ENCODE results near the gene GPR132.
A peak's percentile ranks its signal among the peaks of the same experiment; 100 is the strongest.

GPR132 gene

GRCh38 chr14:105091054-105091516 lies 25.9 kb upstream of the GPR132 start:
- no peak for DNase-seq (ENCODE audit: low read depth)
- no peak overlapping the region for H3K4me3 ChIP-seq (ENCODE audit: low read length)

GRCh38 chr14:105090493-105091053 lies 25.3 kb upstream of the GPR132 start:
- peak; percentile 97 for TF ChIP-seq CTCF (conservative IDR thresholded peaks at IDR 0.05; ENCODE audit: low read depth, low read length)
- no peak overlapping the region for H3K4me3 ChIP-seq (ENCODE audit: low read length)
- DNase-seq (ENCODE audit: low read depth): no peak

More at GRCh38 chr14:105091054-105091516, 25.9 kb upstream of the GPR132 start:
- TF ChIP-seq CTCF (conservative IDR thresholded peaks at IDR 0.05; ENCODE audit: low read depth, low read length): no peak

- TF ChIP-seq CTCF (conservative IDR thresholded peaks at IDR 0.05; ENCODE audit: low read depth, low read length): no peak
- no peak overlapping the region for H3K4me3 ChIP-seq (ENCODE audit: low read length)
- no peak for DNase-seq (ENCODE audit: low read depth)
These were observed 24.7 kb upstream of the GPR132 start for GRCh38 chr14:105089746-105090492.

GRCh38 chr14:105088812-105089745 lies 23.8 kb upstream of the GPR132 start:
- TF ChIP-seq CTCF (conservative IDR thresholded peaks at IDR 0.05; ENCODE audit: low read depth, low read length): no peak
- H3K4me3 ChIP-seq (ENCODE audit: low read length): no peak overlapping the region
- no peak for DNase-seq (ENCODE audit: low read depth)

- no peak for TF ChIP-seq CTCF (conservative IDR thresholded peaks at IDR 0.05; ENCODE audit: low read depth, low read length)
- H3K4me3 ChIP-seq (ENCODE audit: low read length): peak overlapping the region; percentile 23
- DNase-seq (ENCODE audit: low read depth): no peak
These were observed 23.0 kb upstream of the GPR132 start for GRCh38 chr14:105087963-105088811.

GRCh38 chr14:105087308-105087962 lies 22.2 kb upstream of the GPR132 start:
- DNase-seq (ENCODE audit: low read depth): no peak

More at GRCh38 chr14:105087308-105087962, 22.2 kb upstream of the GPR132 start:
- TF ChIP-seq CTCF (conservative IDR thresholded peaks at IDR 0.05; ENCODE audit: low read depth, low read length): no peak
- peak overlapping the region; percentile 51 for H3K4me3 ChIP-seq (ENCODE audit: low read length)

Measured in retinal pigment epithelial cell (primary cell).